Testis (tissue), 2 donors: ENCODE measurements around the gene PRR5.

Source experiments
- POLR2A ChIP-seq: fragments of 450-650 bp; IDR thresholded peaks from one replicate; pipeline ENCODE4 v1.6.1; 2017; ENCODE audit warnings: antibody characterized with exemption, mild to moderate bottlenecking, moderate library complexity
- TF ChIP-seq, protein P1 (sequence below), 3 experiments: fragments of 450-650 bp in 2 of 3; fragments of 200-600 bp in 1 of 3; sonication (generic) in 1 of 3; IDR thresholded peaks; one replicate each; pipeline ENCODE4 v1.5.1; 2016 to 2019; ENCODE audit warnings: antibody characterized with exemption in 3 of 3, mild to moderate bottlenecking in 2 of 3, moderate library complexity in 1 of 3

DNA sequence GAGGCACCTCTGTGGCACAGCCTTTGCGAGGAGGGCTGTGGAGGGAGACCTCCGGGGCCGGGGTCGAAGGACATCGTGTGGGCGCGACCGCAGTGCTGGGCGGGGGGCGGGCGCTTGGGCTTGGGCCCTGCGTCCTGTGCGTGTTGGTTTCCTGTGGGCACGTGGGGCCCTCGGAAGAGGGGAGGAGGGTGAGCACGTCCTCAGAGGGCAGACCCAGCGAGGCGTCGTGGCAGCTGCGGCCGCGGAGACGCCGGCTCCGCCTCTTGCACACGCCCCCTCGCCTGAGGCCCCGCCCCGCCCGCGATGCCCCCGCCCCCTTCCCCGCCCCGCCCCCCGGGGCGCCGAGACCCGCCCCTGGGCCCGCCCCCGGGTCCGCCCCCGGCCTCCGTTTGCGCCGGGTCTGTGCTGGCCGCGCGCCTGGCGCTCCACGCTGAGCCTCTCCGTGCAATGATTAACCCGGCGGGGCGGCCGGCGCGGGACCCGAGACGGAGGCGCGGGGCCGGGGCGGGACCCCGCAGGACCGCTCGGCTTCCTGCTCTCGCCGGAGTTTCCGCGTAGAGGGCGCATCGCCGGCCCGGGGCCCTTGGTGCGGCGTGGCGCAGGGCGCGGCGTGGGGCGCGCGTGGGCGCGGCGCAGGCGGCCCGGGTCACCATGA, at the start of gene PRR5:
- TF ChIP-seq, protein P1, sequence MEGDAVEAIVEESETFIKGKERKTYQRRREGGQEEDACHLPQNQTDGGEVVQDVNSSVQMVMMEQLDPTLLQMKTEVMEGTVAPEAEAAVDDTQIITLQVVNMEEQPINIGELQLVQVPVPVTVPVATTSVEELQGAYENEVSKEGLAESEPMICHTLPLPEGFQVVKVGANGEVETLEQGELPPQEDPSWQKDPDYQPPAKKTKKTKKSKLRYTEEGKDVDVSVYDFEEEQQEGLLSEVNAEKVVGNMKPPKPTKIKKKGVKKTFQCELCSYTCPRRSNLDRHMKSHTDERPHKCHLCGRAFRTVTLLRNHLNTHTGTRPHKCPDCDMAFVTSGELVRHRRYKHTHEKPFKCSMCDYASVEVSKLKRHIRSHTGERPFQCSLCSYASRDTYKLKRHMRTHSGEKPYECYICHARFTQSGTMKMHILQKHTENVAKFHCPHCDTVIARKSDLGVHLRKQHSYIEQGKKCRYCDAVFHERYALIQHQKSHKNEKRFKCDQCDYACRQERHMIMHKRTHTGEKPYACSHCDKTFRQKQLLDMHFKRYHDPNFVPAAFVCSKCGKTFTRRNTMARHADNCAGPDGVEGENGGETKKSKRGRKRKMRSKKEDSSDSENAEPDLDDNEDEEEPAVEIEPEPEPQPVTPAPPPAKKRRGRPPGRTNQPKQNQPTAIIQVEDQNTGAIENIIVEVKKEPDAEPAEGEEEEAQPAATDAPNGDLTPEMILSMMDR (IDR thresholded peaks at IDR 0.05): no peak
- TF ChIP-seq POLR2A: no peak
